ENCODE measurements around the gene OR10H2. TPM values are rescaled to one million over a fixed set of nuclear protein-coding genes. Genes with fewer than 3 reads are reported as not detected.

OR10H2 gene
- total and polyA plus RNA-seq, 2 of the 8 experiments (the other 6 are each of a cell fraction or from before 2014, with no cell fraction given), result not detected

- TF ChIP-seq, protein P1, sequence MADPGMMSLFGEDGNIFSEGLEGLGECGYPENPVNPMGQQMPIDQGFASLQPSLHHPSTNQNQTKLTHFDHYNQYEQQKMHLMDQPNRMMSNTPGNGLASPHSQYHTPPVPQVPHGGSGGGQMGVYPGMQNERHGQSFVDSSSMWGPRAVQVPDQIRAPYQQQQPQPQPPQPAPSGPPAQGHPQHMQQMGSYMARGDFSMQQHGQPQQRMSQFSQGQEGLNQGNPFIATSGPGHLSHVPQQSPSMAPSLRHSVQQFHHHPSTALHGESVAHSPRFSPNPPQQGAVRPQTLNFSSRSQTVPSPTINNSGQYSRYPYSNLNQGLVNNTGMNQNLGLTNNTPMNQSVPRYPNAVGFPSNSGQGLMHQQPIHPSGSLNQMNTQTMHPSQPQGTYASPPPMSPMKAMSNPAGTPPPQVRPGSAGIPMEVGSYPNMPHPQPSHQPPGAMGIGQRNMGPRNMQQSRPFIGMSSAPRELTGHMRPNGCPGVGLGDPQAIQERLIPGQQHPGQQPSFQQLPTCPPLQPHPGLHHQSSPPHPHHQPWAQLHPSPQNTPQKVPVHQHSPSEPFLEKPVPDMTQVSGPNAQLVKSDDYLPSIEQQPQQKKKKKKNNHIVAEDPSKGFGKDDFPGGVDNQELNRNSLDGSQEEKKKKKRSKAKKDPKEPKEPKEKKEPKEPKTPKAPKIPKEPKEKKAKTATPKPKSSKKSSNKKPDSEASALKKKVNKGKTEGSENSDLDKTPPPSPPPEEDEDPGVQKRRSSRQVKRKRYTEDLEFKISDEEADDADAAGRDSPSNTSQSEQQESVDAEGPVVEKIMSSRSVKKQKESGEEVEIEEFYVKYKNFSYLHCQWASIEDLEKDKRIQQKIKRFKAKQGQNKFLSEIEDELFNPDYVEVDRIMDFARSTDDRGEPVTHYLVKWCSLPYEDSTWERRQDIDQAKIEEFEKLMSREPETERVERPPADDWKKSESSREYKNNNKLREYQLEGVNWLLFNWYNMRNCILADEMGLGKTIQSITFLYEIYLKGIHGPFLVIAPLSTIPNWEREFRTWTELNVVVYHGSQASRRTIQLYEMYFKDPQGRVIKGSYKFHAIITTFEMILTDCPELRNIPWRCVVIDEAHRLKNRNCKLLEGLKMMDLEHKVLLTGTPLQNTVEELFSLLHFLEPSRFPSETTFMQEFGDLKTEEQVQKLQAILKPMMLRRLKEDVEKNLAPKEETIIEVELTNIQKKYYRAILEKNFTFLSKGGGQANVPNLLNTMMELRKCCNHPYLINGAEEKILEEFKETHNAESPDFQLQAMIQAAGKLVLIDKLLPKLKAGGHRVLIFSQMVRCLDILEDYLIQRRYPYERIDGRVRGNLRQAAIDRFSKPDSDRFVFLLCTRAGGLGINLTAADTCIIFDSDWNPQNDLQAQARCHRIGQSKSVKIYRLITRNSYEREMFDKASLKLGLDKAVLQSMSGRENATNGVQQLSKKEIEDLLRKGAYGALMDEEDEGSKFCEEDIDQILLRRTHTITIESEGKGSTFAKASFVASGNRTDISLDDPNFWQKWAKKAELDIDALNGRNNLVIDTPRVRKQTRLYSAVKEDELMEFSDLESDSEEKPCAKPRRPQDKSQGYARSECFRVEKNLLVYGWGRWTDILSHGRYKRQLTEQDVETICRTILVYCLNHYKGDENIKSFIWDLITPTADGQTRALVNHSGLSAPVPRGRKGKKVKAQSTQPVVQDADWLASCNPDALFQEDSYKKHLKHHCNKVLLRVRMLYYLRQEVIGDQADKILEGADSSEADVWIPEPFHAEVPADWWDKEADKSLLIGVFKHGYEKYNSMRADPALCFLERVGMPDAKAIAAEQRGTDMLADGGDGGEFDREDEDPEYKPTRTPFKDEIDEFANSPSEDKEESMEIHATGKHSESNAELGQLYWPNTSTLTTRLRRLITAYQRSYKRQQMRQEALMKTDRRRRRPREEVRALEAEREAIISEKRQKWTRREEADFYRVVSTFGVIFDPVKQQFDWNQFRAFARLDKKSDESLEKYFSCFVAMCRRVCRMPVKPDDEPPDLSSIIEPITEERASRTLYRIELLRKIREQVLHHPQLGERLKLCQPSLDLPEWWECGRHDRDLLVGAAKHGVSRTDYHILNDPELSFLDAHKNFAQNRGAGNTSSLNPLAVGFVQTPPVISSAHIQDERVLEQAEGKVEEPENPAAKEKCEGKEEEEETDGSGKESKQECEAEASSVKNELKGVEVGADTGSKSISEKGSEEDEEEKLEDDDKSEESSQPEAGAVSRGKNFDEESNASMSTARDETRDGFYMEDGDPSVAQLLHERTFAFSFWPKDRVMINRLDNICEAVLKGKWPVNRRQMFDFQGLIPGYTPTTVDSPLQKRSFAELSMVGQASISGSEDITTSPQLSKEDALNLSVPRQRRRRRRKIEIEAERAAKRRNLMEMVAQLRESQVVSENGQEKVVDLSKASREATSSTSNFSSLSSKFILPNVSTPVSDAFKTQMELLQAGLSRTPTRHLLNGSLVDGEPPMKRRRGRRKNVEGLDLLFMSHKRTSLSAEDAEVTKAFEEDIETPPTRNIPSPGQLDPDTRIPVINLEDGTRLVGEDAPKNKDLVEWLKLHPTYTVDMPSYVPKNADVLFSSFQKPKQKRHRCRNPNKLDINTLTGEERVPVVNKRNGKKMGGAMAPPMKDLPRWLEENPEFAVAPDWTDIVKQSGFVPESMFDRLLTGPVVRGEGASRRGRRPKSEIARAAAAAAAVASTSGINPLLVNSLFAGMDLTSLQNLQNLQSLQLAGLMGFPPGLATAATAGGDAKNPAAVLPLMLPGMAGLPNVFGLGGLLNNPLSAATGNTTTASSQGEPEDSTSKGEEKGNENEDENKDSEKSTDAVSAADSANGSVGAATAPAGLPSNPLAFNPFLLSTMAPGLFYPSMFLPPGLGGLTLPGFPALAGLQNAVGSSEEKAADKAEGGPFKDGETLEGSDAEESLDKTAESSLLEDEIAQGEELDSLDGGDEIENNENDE (IDR thresholded peaks at IDR 0.05; ENCODE audit: insufficient replicate concordance, low read length), result no peak
- TF ChIP-seq JUN (IDR thresholded peaks at IDR 0.05; ENCODE audit: low read depth, low read length) (no peak), SIN3A (conservative IDR thresholded peaks at IDR 0.05 in 1 of 2, IDR thresholded peaks at IDR 0.05 in 1 of 2; ENCODE audit: low read depth in 1 of 2, low read length in 2 of 2) (no peak), EP300 (IDR thresholded peaks at IDR 0.05; ENCODE audit: borderline replicate concordance in 1 of 2, low read depth in 2 of 2, low read length in 2 of 2) (no peak), TAF1 (IDR thresholded peaks at IDR 0.05; ENCODE audit: low read depth, low read length) (no peak), SP2 (IDR thresholded peaks at IDR 0.05; ENCODE audit: low read length) (no peak), KDM1A (IDR thresholded peaks at IDR 0.05; ENCODE audit: borderline replicate concordance, low read length) (no peak), CREB1 (IDR thresholded peaks at IDR 0.05) (no peak), TCF12 (IDR thresholded peaks at IDR 0.05; ENCODE audit: low read depth, low read length) (no peak)
- TF ChIP-seq, protein P2, sequence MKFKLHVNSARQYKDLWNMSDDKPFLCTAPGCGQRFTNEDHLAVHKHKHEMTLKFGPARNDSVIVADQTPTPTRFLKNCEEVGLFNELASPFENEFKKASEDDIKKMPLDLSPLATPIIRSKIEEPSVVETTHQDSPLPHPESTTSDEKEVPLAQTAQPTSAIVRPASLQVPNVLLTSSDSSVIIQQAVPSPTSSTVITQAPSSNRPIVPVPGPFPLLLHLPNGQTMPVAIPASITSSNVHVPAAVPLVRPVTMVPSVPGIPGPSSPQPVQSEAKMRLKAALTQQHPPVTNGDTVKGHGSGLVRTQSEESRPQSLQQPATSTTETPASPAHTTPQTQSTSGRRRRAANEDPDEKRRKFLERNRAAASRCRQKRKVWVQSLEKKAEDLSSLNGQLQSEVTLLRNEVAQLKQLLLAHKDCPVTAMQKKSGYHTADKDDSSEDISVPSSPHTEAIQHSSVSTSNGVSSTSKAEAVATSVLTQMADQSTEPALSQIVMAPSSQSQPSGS (IDR thresholded peaks at IDR 0.05; ENCODE audit: low read length), result no peak
These were observed 6.1 kb downstream of the OR10H2 start (continued) for GRCh38 chr19:15733895-15734294.

Data from H1 (cell line).